Activated CD4-positive, alpha-beta T cell treated with anti-CD3 and anti-CD28 coated beads for 48 hours (primary cell): ENCODE data around the gene PAOX.

ENCODE experiments used
- DNase-seq: peaks from one replicate; pipeline ENCODE4 v3.0.0-alpha.2; 2020

PAOX gene

GRCh38 chr10:133379152-133379800 is at the start of gene PAOX:
PAOX (plus strand) TSS chr10:133379262; CDS start chr10:133379317, 55 bp downstream.
- peak; percentile 71 for DNase-seq

- peak; percentile 93 for DNase-seq
Measured at GRCh38 chr10:133329491-133330202, 49.4 kb upstream of the PAOX start.

GRCh38 chr10:133332936-133333699 is 45.9 kb upstream of the PAOX start:
- DNase-seq = no peak

GRCh38 chr10:133334503-133335245 is 44.4 kb upstream of the PAOX start:
- peak; percentile 50 for DNase-seq

- DNase-seq = peak; percentile 83
Measured at GRCh38 chr10:133335246-133336117, 43.6 kb upstream of the PAOX start.

GRCh38 chr10:133336118-133336576 is 42.9 kb upstream of the PAOX start:
- no peak for DNase-seq

- peak; percentile 76 for DNase-seq
Measured at GRCh38 chr10:133336577-133337369, 42.3 kb upstream of the PAOX start, which contains the start of gene CALY. CALY (minus strand) TSS chr10:133336896; CDS start chr10:133328989, 7,907 bp downstream.

GRCh38 chr10:133337370-133337725 is 41.7 kb upstream of the PAOX start:
- DNase-seq = no peak

- DNase-seq = no peak
Measured at GRCh38 chr10:133338080-133339071, 40.7 kb upstream of the PAOX start.

- no peak for DNase-seq
Measured at GRCh38 chr10:133339708-133340380, 39.2 kb upstream of the PAOX start.

GRCh38 chr10:133341983-133342382 is 37.1 kb upstream of the PAOX start:
- no peak for DNase-seq

- no peak for DNase-seq
Measured at GRCh38 chr10:133342942-133343341, 36.1 kb upstream of the PAOX start.

- no peak for DNase-seq
Measured at GRCh38 chr10:133343558-133343957, 35.5 kb upstream of the PAOX start.

- no peak for DNase-seq
Measured at GRCh38 chr10:133344236-133344635, 34.8 kb upstream of the PAOX start.

GRCh38 chr10:133346413-133346812 is 32.6 kb upstream of the PAOX start:
- no peak for DNase-seq

GRCh38 chr10:133347710-133348517 is 31.1 kb upstream of the PAOX start:
- DNase-seq = no peak

GRCh38 chr10:133349160-133349568 is 29.9 kb upstream of the PAOX start:
- DNase-seq = no peak

- DNase-seq = no peak
Measured at GRCh38 chr10:133349577-133350011, 29.5 kb upstream of the PAOX start.
